IPS-11a (cell line): ENCODE data around the gene DZIP1.

Source experiments
- H3K4me3 ChIP-seq: one replicate; pipeline ENCODE4 v1.5.1; 2013; ENCODE audit warnings: low read depth, low read length, control low read depth

DZIP1 gene

DNA sequence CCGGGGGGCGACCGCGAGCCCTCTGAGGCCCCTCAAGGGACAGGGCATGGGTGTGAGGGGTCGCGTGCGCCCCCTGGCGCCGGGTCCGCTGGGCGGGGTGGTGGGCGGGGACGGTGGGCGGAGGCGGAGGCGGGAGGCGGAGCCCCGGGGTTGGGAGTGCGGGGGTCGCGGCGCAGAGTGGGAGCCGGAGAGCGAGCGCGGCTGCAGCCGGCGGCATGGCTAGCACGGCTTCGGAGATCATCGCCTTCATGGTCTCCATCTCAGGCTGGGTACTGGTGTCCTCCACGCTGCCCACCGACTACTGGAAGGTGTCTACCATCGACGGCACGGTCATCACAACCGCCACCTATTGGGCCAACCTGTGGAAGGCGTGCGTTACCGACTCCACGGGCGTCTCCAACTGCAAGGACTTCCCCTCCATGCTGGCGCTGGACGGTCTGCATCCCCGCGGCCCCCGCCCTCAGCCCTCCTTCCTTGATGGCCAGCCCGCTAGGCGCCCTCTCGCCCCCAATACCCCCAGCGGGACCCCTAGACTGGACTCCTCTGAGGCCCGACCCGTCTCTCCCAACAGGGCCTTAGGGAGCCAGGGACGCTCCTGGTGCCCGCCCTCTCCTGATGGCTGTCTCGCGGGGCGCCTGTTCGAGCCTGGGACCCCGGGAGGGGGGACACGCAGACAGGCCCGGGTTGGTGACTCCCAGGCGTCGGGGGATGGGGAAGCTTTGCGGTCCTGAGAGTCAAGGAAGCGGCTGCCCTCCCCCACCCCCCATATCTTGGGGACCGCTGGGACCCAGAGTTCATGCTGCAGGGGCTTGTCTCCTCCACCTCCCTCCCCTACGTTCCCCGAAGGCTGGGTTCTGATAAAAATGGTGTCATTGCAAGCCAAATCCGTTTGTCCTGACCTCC lies 91.7 kb downstream of the DZIP1 start, which contains the start of gene CLDN10:
Gene CLDN10 (plus strand): TSS at position 182 of the 903 bp plus-strand sequence. CDS start 34 bp downstream, at position 216.
- peak within 1 kb of the TSS; percentile 83 for H3K4me3 ChIP-seq

- H3K4me3 ChIP-seq: no peak overlapping the region
Measured at GRCh38 chr13:95552208-95552538, 92.3 kb downstream of the DZIP1 start.

DNA sequence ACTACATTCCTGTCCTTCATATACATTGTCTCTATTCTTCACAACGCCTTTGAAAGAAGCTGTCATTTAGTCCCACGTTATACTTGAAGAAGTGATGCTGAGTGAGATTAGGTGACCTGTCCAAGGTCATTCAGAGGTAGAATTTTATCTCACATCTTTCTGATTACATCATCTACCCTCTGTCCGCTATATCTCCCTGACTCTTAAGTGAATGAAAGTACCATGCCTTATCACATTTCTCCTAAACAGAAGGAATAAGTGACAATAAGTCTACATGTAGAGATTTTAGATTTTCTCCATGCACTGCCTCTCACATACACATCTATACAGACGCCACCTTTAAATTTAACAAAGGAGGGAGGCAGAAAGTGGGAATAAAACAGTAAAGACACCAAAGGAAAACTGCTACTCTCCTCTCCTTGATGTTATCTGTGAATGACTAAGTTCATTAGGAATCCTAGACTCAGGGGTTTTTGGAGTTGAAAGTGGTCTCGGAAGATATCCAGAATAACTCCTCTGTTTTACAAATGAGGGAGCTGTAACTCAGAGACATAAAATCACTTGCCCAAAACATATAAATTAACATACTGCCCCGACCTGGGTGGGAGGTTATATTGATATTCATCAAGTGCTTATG lies 96.9 kb downstream of the DZIP1 start:
- H3K4me3 ChIP-seq: no peak overlapping the region

- no peak overlapping the region for H3K4me3 ChIP-seq
Measured at GRCh38 chr13:95546919-95547318, 97.6 kb downstream of the DZIP1 start.

- H3K4me3 ChIP-seq: no peak overlapping the region
Measured at GRCh38 chr13:95544293-95544692, 100.2 kb downstream of the DZIP1 start.

DNA sequence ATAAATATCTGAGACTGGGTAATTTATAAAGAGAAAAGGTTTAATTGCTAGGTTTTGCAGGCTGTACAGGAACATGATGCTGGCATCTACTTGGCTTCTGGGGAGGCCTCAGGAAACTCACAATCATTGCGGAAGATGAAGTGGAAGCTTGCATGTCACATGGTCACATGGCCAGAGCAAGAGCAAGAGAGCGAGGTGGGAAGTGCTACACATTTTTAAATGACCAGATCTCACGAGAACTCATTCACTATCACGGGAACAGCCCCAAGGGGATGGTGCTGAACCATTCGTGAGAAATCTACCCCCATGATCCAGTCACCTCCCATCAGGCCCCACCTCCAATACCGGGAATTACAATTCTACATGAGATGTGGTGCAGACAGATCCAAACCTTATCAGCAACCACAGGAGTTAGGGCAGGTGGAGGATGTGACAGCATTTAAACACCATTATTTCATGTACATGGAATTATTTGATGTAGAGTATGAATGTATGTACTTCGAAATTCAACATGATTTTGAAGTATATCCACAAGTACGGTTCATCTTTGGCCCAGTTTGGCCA lies 102.5 kb downstream of the DZIP1 start:
- H3K4me3 ChIP-seq: no peak overlapping the region

DNA sequence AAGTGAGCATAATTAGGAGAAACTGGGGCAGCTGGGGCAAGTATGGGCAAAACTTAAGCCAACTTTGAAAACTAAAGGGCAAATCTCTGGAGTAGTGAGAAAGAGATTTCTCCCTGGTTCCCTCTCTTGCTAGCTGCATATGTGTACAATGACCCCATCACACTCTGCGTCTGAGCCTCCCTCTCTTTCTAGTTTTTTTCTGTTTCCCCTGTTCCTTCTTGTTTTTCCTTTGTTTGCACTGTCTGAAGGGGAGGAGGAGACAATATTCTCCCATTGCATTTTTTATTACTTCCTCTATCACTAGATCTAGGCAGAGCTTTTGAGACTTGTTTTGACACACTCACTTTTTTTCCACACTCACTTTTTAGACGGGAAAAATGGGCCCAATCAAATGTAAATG lies 103.2 kb downstream of the DZIP1 start:
- no peak overlapping the region for H3K4me3 ChIP-seq

- no peak overlapping the region for H3K4me3 ChIP-seq
Measured at GRCh38 chr13:95540888-95541287, 103.6 kb downstream of the DZIP1 start.

DNA sequence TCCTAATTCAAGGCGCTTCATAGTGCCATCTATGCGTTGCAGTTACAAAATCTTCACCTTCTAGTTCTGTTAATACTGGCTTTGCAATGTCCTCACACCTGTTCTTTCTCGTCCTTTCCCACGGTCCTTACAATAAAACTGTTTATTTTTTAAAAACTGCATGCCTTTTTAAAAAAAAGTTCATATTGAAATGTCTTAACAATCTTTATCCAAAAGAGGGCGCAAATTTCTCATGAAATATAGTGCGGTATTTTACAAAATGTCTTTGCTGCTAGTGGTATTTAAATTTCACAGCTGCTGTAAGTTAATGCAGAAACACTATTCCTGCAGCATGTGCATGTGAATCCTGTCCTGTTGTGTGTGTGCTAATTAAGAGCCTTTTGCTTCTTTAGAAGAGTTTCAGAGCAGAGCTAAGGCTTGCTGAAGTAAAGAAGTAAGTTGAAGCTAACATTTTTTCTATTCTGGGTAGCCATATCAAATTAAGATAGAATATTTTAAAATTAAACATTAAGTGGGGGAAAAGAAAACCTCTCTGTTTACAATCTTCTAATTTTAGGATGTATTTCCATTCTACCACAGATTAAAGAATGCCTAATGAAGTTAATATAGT lies 107.8 kb downstream of the DZIP1 start:
- H3K4me3 ChIP-seq: no peak overlapping the region

GRCh38 chr13:95535243-95535642 lies 109.3 kb downstream of the DZIP1 start:
- H3K4me3 ChIP-seq: no peak overlapping the region

DNA sequence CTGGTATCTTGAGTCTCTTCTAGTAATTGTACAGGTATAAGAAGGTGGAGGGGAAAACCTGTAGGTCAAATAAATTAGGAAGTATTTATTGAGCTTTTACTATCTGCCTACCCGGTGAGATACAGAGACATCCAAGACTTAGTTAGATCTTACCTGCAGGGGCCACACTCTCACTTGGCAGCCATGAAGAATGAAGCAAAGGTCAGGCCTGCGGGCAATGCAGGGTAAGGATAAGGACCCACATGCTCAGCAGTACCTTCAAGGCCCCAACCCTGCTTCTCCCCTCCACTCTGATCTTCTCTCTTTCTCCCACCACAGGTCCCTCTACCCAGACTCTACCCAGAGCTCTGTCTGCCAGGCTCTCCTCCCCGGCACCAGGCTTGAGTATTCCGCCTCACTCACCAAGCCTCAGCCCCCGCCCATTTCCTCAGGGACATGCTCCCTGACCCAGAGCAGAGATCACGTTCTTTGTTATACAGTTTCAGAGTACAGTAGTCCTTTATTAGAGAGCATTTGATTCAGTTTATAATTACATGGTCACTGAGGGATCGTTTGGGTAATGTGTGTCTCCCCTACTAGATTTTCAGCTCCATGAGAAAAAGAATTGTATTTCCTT lies 110.9 kb downstream of the DZIP1 start:
- H3K4me3 ChIP-seq: no peak overlapping the region

DNA sequence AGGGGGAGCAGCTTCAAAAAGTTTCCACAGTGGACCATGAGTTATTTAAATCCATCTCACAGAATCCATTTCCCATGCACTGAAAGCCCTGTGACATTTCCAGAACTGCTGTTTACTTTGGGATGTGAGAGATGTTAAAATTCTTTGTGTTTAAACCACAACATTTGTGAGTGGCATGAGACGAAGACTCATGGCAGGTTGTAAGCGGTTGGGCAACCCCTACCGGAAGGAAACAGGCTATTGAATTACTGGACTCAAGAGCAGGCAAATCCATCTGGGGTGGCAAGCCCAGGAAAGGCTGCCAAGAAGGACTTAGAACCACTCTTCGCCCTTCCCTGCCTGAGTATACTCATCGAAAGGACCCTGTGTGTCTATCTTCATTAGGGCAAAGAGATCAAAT lies 114.3 kb downstream of the DZIP1 start:
- H3K4me3 ChIP-seq: no peak overlapping the region
